ENCODE data around the gene MYO1E. TPM values are rescaled to one million over a fixed set of nuclear protein-coding genes. Genes with fewer than 3 reads are reported as not detected.

MYO1E gene
- total RNA-seq, 1 donor from 2014 or later = 37.6 TPM

DNA sequence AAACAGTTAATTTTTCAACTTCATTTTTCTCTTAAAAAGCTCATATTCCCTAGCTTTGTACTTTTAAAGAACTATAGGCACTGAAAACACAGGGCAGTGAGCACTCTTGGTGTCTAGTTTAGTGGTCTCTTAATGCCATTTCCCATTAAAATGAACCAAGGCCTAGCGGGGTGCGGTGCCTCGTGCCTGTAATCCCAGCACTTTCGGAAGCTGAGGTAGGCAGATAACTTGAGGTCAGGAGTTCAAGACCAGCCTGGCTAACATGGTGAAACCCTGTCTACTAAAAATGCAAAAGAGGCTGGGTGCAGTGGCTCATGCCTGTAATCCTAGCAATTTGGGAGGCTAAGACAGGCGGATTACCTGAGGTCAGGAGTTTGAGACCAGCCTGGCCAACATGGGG is 120.5 kb downstream of the MYO1E start:
- DNase-seq (ENCODE audit: missing footprints) (no peak), ATAC-seq (no peak)
- intact Hi-C loops (cut with DNase I) = no loop called here

DNA sequence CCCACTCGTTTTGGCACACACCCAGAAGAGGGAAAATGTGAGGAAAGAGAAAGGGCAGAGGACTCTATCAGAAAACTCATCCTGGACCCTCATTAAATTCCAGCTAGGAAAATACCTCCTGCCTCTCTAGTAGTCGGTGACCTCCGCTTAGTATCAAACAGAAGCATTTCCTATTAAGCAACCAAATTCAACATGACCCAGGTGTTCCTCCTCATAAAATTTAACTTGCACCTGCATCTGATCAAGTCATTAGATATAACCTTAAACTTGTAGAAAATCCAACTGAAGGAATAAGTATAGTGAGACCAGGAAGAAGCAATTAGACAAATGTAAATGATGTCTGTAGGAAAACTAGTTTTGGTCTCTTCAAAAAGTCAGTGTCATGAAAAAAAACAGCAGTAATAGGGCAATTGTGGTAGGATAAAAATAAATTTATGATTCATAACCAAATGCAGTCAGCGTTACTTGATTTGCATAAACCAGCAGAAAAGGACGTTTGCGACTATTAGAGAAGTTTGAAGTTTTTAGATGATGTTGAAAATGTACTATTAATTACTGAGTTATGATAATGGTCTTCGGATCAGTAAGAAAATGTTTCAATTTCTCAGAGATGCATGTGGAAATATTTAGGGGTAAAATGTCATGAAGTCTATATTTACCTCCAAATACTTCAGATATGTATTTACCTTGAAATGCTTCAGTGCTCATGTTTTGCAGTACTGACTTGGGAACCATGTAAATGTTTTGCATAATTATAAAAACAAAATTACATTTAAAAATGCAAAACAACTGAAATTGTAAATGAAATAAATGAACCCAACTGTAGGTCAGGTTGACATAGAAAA is 121.4 kb downstream of the MYO1E start:
- no peak for DNase-seq (ENCODE audit: missing footprints)
- ATAC-seq = no peak
- intact Hi-C loops (cut with DNase I) = no loop called here

DNA sequence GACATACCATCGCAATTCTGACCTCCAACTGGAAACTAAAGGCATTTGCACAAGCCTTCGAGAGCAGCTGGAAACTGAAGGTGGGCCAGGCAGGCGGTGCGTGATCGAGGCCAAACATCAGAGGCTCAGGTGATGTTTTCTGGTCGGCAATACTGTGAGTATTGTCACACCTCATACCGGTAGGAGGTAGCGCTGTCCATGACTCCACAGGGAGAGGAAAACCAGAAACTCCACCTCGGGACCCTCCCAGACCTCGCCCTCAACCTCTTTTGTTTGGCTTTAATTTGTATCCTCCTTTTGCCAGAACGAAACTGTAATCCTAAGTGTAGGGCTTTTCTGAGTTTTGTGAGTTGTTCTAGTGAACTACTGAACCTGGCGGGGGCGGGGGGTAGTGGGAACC is 122.4 kb downstream of the MYO1E start:
- ATAC-seq (no peak), DNase-seq (ENCODE audit: missing footprints) (no peak)
- intact Hi-C loops (cut with DNase I) = no loop called here

DNA sequence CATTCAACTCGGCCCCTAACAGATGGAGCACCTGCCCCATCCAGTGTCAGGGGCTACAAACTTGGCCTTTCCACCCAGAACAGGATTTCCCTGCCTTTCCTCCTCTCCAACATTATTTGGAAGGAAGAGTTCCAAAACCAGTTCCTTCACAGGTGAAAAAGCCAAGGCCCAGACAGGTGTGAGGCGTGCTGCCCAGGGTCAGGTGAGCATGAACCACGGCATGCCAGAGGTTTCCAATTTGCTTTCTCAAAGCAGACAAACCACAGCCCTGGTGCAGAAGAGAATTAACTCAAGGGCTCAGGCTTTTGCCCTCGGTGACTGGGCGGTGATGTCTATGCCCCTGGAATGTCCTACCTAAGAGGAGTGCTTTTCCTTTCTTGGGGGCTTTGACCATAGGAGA is 122.9 kb downstream of the MYO1E start:
- intact Hi-C loops (cut with DNase I) = loop anchor here (5.0 kb wide), 1 partner anchor 122 kb away; the partner anchor contains the start of gene MYO1E
- no peak for ATAC-seq
- DNase-seq (ENCODE audit: missing footprints) = no peak

DNA sequence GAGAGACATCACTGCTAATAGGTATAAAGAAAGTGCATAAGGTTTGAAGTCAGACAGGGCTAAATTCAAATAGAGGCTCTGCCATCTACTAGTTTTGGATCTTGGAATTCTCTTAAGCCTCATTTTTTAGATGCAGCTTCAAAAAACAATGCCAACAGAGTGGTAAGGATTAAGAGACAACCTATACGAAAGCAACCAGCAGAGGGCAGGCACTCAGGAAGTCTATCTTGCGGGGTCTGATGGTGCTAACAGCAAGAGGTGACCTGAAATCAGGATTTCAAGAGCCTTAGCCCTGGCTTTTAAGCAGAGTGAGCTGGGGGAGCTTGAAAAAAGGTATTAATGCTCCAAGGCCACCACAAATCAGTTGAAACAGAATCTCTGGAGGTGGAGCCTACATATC is 125.3 kb downstream of the MYO1E start:
- DNase-seq (ENCODE audit: missing footprints) = no peak
- intact Hi-C loops (cut with DNase I) = loop anchor here (1.0 to 5.0 kb wide), 2 partner anchors 125 to 245 kb away; partner anchors contain the start of gene MYO1E
- ATAC-seq = peak; percentile 71

DNA sequence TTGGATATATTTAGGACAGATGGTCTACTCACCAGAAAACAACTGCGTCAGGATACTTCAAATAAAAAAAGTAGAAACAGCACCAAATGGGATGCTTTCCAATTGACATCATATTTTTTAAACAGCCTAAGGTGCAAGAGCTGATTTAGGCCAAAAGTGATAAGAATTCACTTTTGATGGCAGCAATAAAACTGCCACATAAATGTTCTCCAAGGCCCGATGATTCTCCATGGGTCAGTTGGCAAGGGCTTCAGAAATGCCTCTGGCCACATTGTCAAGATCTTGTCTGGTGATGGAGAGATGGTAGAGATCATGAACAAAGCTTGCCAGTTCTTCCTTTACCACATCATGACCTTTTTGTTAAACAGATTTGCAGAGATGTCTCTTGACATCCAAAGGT is 127.1 kb downstream of the MYO1E start:
- intact Hi-C loops (cut with DNase I) = loop anchor here (5.0 kb wide), 1 partner anchor 127 kb away; the partner anchor contains the start of gene MYO1E
- ATAC-seq = no peak
- DNase-seq (ENCODE audit: missing footprints) = no peak

DNA sequence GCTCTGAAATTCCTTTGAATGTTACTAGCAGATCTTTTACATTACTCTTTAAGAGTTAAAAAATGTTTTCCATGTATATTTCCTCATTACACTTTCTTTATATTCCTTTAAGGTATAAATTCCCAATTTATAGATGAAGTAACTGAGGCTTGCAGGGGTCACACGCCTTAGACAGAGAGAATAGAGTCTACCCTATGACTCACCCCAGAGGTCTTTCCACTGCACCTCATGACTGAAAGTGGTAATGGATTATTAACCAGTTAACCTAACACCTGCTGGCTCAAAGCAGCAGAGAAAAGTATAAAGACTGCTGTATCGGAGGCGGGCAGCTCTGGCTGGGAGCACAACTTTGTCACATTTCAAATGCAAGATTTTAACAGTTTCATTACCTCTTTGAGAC is 128.3 kb downstream of the MYO1E start:
- DNase-seq (ENCODE audit: missing footprints) (no peak), ATAC-seq (no peak)
- intact Hi-C loops (cut with DNase I) = no loop called here

DNA sequence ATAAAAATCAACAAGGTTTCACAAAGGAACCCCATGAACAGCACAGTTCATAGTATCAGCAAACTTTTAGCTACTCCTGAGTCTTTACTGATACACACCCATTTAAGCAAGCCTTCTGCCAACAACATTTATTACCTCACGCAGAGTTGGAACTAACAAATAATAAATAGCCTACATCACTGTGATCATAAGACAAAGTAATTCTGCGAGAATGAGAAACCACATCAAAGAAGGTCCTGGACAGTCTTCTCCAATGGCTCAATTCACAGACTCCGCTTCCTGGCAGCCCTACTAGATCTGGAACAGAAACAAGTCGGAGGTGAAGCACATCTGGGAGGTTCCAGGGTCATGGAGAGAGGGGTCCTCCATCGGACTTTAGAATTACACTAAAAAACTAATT is 129.0 kb downstream of the MYO1E start:
- no peak for DNase-seq (ENCODE audit: missing footprints)
- ATAC-seq = no peak
- intact Hi-C loops (cut with DNase I) = no loop called here

DNA sequence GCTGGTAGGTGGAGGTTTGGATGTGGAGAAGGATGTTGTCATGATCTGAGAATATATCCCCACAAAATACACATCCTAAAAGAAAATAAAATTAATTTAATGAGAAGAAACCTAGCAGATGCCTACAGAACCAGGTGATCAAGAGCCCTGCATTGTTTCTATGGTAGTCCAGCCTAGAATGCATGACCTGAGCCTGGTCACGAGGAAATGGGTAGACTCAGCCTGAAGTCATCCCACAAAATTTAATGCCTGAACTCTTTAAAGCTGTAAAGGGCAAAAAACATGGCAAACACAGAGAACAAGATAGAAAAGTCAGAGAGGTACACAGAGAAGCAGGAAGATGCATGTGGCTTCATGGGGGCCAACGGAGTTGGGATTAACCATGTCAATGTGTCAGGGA is 130.0 kb downstream of the MYO1E start:
- no peak for ATAC-seq
- intact Hi-C loops (cut with DNase I) = no loop called here
- DNase-seq (ENCODE audit: missing footprints) = no peak

DNA sequence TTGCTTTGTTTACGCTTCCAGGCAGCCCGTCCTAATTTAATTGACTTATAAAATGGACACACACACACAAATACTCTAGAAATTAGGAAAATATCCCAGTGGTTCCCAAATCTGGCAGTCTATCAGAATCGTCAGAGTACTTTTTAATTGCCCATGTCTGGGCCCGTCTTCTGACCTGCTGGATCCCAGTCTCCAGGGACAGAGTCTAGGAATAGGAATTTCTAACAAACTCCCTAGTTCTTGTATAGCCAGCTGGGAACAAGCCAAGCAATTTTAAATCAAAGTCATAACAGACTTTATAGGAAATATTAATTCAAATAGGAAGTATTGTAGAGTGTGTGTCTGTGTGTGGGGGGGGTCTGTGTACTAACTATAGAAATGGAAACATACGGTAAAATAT is 132.6 kb downstream of the MYO1E start:
- ATAC-seq (no peak), DNase-seq (ENCODE audit: missing footprints) (no peak)
- intact Hi-C loops (cut with DNase I) = no loop called here

DNA sequence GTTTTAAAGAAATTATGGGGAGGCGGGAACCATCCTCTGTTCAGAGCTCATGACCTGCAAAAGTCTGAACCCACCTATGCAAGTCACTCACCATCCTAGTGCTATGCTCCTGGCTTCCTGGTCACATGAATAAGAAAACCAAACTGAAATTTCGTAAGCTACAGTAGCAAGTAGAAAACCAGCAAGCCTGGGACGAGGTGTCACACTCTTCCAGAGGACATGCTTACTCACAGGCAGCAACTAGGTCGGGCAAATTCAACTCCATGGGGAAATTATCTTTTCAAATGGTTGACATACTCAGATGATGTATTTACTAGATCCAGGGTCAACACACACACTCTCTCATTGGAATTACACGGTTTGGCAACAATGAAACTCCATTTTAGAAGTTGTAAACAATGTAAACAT is 134.7 kb downstream of the MYO1E start:
- intact Hi-C loops (cut with DNase I) = no loop called here
- ATAC-seq (no peak), DNase-seq (ENCODE audit: missing footprints) (no peak)

DNA sequence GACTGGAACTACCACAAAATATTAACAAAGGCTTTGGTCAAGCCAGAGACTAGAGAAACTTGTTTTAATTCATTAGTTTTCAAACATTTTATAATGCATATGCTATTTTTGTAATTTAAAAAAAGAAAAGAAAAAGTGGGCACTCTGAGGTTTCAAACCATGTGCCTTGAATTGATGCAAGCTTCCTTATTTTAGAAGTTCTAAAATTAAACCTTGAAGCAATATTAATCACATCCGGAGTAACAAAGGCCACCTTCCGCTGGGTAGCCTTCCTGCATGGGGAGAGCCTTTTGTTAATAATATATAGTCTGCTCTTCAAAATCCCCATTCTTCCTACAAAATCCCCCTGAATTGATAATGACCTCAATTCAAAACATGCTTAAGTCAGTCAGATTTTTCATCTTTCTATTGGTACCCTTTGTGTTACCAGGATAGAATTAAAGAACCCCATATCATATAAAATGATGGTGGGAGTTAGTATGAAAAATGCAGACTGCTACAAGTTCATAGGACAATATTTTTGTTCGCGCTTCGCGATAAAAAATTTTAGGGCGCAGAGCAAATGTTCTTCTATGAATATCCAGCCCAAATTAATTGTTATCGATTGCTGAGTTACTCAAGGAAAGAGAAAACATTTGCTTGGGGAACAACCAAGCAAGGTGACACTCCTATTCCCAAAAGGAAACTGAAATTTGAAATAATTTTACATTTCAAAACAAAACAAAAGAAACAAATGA is 135.4 kb downstream of the MYO1E start:
- DNase-seq (ENCODE audit: missing footprints) (no peak), ATAC-seq (no peak)
- intact Hi-C loops (cut with DNase I) = no loop called here

DNA sequence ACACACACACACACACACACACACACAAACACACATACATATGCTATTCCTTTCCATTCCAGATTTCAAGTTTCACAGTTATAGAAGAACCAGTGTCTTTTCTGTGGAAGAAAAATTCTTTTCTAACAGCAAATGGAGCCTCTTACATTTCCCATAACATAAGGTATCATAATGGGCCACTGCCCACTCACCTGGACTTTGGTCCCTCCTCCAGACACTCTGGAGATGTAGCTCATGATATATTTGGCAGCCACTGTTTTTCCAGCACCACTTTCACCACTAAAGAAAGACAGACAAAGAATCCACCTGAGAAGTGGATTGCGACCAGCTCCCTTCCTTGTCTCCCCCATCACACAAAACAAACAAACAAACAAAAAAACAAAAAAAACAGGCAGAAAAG is 136.3 kb downstream of the MYO1E start:
- intact Hi-C loops (cut with DNase I) = no loop called here
- ATAC-seq (no peak), DNase-seq (ENCODE audit: missing footprints) (no peak)

DNA sequence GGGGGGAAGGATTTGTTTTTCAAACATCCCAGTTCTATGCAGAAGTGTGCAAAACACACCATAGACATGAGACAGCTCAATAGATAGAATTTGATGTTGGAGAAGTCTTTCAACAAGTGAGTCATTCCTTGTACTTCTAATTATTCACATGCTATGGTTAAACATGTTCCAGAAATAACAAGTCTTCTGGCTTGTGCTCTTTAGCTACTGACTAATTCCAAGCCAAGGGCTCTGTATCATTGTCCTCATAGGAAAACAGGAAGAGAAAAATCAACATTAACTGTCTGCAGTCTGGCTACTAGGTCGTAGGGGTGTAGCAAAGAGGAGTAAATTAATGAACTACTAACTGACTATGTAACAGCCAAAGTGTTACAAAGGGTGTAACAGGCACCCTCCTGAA is 140.2 kb downstream of the MYO1E start:
- intact Hi-C loops (cut with DNase I) = no loop called here
- no peak for DNase-seq (ENCODE audit: missing footprints)
- peak; percentile 34 for ATAC-seq

DNA sequence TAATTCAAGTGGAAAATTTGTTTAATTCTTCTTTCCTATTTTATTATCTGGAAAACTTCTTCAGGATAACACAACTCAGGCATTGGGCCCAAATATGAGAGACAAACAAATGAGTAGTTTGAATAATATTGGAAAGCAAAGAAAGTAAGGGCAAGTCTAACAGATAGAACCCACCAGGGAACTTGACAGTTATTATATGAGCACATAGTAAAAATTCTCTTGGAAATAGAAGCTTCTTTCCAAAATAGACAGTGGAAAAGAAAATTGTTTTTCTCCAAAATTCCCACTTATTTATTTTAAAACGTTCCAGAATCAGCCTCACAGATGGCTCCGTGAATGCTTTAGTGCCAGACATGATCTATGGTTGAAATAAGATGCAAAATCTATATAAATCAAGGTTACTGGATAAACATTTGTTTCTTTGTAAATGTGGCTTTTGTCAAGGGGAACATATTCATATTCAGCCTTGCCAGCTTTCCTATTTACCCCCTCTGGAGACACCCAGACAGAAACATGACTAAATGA is 142.1 kb downstream of the MYO1E start:
- no peak for DNase-seq (ENCODE audit: missing footprints)
- intact Hi-C loops (cut with DNase I) = no loop called here
- ATAC-seq = no peak

DNA sequence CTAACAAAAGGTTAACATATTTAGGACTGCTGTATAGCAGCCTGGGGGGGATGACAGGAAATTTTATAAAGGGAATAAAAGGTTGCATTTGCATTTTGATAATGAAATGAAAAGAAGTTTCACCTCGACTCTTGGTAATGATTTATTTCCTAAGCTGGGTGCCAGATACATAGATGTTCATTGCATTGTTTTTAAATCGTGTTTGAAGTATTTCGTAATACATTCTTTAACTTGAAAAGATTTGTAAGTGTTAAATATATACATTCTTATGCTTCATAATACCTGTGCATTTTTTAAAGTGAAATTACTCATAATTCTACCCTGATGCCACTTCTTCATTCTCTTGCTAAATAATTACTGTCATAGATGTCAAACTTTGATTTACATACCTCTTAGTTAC is 143.2 kb downstream of the MYO1E start:
- intact Hi-C loops (cut with DNase I) = no loop called here
- no peak for DNase-seq (ENCODE audit: missing footprints)
- ATAC-seq = no peak

DNA sequence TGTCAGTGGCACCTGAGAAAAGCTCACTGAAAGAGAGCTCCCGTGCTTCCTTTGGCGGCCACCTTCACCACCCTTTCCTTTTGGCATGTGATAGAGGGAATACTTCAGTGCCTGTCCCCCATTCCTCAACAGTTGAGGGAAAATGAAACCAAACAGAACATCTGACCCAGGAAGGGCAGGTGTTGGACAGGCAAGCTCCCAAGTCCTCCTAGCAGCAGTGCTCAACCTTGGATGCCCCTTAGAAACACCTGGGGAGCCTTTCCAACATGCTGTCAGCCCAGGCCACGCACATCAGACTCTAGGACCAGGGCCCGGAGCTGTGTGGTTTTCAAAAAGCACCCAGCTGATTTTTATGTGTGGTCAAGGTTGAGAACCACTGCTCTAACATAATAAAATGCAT is 143.7 kb downstream of the MYO1E start:
- no peak for ATAC-seq
- intact Hi-C loops (cut with DNase I) = no loop called here
- DNase-seq (ENCODE audit: missing footprints) = no peak

DNA sequence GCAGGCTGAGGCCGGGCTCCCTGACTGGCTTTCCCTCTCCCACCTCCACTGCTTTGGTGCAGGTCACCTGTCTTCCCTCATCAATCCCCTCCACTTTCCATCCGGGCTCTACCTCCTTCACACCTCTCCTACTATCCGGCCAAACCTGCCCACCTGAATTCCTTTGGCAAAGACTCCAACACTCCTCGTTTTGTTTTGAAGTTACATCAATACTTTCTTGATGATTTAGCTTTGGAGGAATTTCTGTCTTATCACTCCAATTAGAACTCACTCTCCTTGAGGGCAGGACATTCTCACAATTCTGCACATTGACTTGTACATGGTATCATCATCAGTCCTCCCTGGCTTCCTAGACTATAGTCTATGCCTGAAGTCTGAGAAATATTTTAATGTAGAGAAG is 145.7 kb downstream of the MYO1E start:
- intact Hi-C loops (cut with DNase I) = no loop called here
- ATAC-seq (no peak), DNase-seq (ENCODE audit: missing footprints) (no peak)

DNA sequence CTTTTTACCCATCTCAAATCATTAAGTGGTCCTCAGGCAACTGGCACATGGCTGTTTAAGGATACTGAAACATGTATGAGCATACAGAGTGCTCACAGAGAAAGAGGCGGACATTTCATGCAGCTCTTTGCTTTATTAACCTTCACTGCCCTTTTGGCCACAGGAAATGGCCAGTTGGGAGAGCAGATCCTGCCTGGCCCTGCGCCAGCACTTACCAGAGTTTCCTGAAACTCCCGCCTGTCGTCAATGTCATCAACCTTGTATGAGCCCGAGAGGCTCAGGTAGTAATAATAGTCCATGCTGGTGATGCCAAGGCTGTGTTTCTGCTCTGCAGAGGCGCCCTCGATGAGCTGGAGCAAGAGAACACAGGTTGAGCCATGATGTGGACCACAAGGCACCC is 148.2 kb downstream of the MYO1E start:
- no peak for ATAC-seq
- intact Hi-C loops (cut with DNase I) = no loop called here
- DNase-seq (ENCODE audit: missing footprints) = peak; percentile 72

DNA sequence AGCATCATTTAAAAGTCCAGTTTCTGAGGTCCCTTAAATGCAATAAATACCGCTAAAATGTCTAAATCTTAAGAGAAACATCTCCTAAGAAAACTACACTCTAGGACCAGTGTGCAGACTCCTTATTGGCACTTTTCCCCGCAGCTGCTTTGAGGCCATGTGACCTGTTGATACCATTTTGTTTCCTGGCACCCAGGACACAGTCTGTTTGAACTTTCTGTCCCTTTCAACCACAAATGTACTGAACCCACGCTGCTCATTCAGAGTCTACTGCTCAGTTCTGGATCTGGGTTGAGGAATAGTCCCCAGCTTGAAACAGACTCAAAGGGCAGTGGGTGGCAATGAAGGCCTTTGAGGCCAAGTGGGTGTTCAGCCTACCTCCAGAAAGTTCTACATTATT is 148.9 kb downstream of the MYO1E start:
- no peak for ATAC-seq
- peak; percentile 39 for DNase-seq (ENCODE audit: missing footprints)
- intact Hi-C loops (cut with DNase I) = no loop called here

Data from Right ventricle myocardium inferior (tissue), 1 donor.